Adipocyte (in vitro differentiated cells): ENCODE measurements around the gene ARHGAP42.

Source experiments
- DNase-seq: peaks from one replicate; pipeline ENCODE4 v3.0.0-alpha.2; 2015; ENCODE audit warnings: low read depth
- H3K27me3 ChIP-seq: replicated peaks from 2 replicates; pipeline ENCODE4 v1.7.0; 2013; ENCODE audit warnings: mild to moderate bottlenecking, low read length, moderate library complexity; ENCODE audit not compliant: control insufficient read depth, insufficient read depth
- H3K36me3 ChIP-seq: 2 replicates; pipeline ENCODE4 v1.7.0; 2013; ENCODE audit warnings: low read length, mild to moderate bottlenecking, moderate library complexity; ENCODE audit not compliant: control insufficient read depth, insufficient read depth, severe bottlenecking
- H3K4me1 ChIP-seq: 2 replicates; pipeline ENCODE4 v1.7.0; 2013; ENCODE audit warnings: mild to moderate bottlenecking, low read length, moderate library complexity; ENCODE audit not compliant: control insufficient read depth, insufficient read depth
- H3K4me3 ChIP-seq: 2 replicates; pipeline ENCODE4 v1.7.0; 2013; ENCODE audit warnings: mild to moderate bottlenecking, low read length, moderate library complexity
- H3K9ac ChIP-seq: 2 replicates; pipeline ENCODE4 v1.7.0; 2013; ENCODE audit warnings: mild to moderate bottlenecking, low read length, moderate library complexity
- H3K9me3 ChIP-seq: 2 replicates; pipeline ENCODE4 v1.7.0; 2013; ENCODE audit warnings: mild to moderate bottlenecking, low read length, moderate library complexity; ENCODE audit not compliant: control insufficient read depth

The ARHGAP42 gene

GRCh38 chr11:100789500-100789899 lies 102.4 kb downstream of the ARHGAP42 start:
- Histone ChIP-seq H3K36me3 (no peaks in the 10 kb centered on the region), H3K27me3 (no peaks in the 10 kb centered on the region), H3K9me3 (no peaks in the 10 kb centered on the region), H3K9ac (no peak overlapping the region), H3K4me1 (peaks cover 3% of the 10 kb centered on the region), H3K4me3 (no peak overlapping the region)
- DNase-seq, result no peak

- Histone ChIP-seq H3K27me3 (no peaks in the 10 kb centered on the region), H3K4me1 (peaks cover 8% of the 10 kb centered on the region), H3K9ac (no peak overlapping the region), H3K36me3 (no peaks in the 10 kb centered on the region), H3K4me3 (no peak overlapping the region), H3K9me3 (no peaks in the 10 kb centered on the region)
- DNase-seq, result no peak
These were observed 103.0 kb downstream of the ARHGAP42 start for GRCh38 chr11:100790073-100790472.

GRCh38 chr11:100791103-100791502 lies 104.0 kb downstream of the ARHGAP42 start:
- DNase-seq, result no peak
- H3K9me3 ChIP-seq, result no peaks in the 10 kb centered on the region
- no peak overlapping the region for H3K9ac ChIP-seq
- peaks cover 12% of the 10 kb centered on the region for H3K4me1 ChIP-seq
- H3K27me3 ChIP-seq, result no peaks in the 10 kb centered on the region
- no peak overlapping the region for H3K4me3 ChIP-seq
- no peaks in the 10 kb centered on the region for H3K36me3 ChIP-seq

GRCh38 chr11:100791860-100792259 lies 104.8 kb downstream of the ARHGAP42 start:
- Histone ChIP-seq H3K9ac (no peak overlapping the region), H3K9me3 (no peaks in the 10 kb centered on the region), H3K36me3 (no peaks in the 10 kb centered on the region), H3K4me1 (peaks cover 12% of the 10 kb centered on the region), H3K4me3 (no peak overlapping the region), H3K27me3 (no peaks in the 10 kb centered on the region)
- peak; percentile 61 for DNase-seq

GRCh38 chr11:100793525-100793924 lies 106.4 kb downstream of the ARHGAP42 start:
- Histone ChIP-seq H3K9me3 (no peaks in the 10 kb centered on the region), H3K27me3 (no peaks in the 10 kb centered on the region), H3K9ac (no peak overlapping the region), H3K4me1 (peaks cover 12% of the 10 kb centered on the region), H3K36me3 (no peaks in the 10 kb centered on the region), H3K4me3 (no peak overlapping the region)
- no peak for DNase-seq

GRCh38 chr11:100794446-100794845 lies 107.4 kb downstream of the ARHGAP42 start:
- Histone ChIP-seq H3K9me3 (no peaks in the 10 kb centered on the region), H3K36me3 (no peaks in the 10 kb centered on the region), H3K9ac (no peak overlapping the region), H3K27me3 (no peaks in the 10 kb centered on the region), H3K4me1 (peaks cover 12% of the 10 kb centered on the region), H3K4me3 (no peak overlapping the region)
- peak; percentile 30 for DNase-seq

- Histone ChIP-seq H3K27me3 (no peaks in the 10 kb centered on the region), H3K9me3 (no peaks in the 10 kb centered on the region), H3K9ac (no peak overlapping the region), H3K4me1 (peaks cover 9% of the 10 kb centered on the region), H3K4me3 (no peak overlapping the region), H3K36me3 (no peaks in the 10 kb centered on the region)
- DNase-seq, result no peak
These were observed 112.4 kb downstream of the ARHGAP42 start for GRCh38 chr11:100799445-100799844.

- no peak overlapping the region for H3K9ac ChIP-seq
- no peak overlapping the region for H3K4me3 ChIP-seq
- no peaks in the 10 kb centered on the region for H3K9me3 ChIP-seq
- DNase-seq, result no peak
- H3K4me1 ChIP-seq, result peaks cover 3% of the 10 kb centered on the region
- no peaks in the 10 kb centered on the region for H3K36me3 ChIP-seq
- no peaks in the 10 kb centered on the region for H3K27me3 ChIP-seq
These were observed 113.1 kb downstream of the ARHGAP42 start for GRCh38 chr11:100800202-100800601.

- Histone ChIP-seq H3K9ac (no peak overlapping the region), H3K36me3 (no peaks in the 10 kb centered on the region), H3K4me1 (no peaks in the 10 kb centered on the region), H3K9me3 (no peaks in the 10 kb centered on the region), H3K4me3 (no peak overlapping the region), H3K27me3 (no peaks in the 10 kb centered on the region)
- DNase-seq, result no peak
These were observed 114.3 kb downstream of the ARHGAP42 start for GRCh38 chr11:100801225-100801999.

- Histone ChIP-seq H3K36me3 (no peaks in the 10 kb centered on the region), H3K9me3 (no peaks in the 10 kb centered on the region), H3K4me3 (no peak overlapping the region), H3K27me3 (no peaks in the 10 kb centered on the region), H3K9ac (no peak overlapping the region), H3K4me1 (peaks cover 11% of the 10 kb centered on the region)
- no peak for DNase-seq
These were observed 118.6 kb downstream of the ARHGAP42 start for GRCh38 chr11:100805506-100806199.

- Histone ChIP-seq H3K36me3 (no peaks in the 10 kb centered on the region), H3K27me3 (no peaks in the 10 kb centered on the region), H3K9ac (no peak overlapping the region), H3K4me3 (no peak overlapping the region), H3K9me3 (no peaks in the 10 kb centered on the region), H3K4me1 (peaks cover 11% of the 10 kb centered on the region)
- DNase-seq, result no peak
These were observed 119.2 kb downstream of the ARHGAP42 start for GRCh38 chr11:100806296-100806695.
